ENCODE data around the gene CCSER2.

CCSER2 gene

DNA sequence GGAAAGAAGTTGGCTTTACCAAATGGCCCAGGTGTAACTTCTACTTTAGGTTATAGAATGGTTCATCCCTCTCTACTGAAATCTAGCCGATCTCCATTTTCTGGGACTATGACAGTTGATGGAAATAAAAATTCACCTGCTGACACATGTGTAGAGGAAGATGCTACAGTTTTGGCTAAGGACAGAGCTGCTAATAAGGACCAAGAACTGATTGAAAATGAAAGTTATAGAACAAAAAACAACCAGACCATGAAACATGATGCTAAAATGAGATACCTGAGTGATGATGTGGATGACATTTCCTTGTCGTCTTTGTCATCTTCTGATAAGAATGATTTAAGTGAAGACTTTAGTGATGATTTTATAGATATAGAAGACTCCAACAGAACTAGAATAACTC is 43.6 kb downstream of the CCSER2 start:
- no peak for DNase-seq (ENCODE audit: low read depth)
- TF ChIP-seq, protein P1, sequence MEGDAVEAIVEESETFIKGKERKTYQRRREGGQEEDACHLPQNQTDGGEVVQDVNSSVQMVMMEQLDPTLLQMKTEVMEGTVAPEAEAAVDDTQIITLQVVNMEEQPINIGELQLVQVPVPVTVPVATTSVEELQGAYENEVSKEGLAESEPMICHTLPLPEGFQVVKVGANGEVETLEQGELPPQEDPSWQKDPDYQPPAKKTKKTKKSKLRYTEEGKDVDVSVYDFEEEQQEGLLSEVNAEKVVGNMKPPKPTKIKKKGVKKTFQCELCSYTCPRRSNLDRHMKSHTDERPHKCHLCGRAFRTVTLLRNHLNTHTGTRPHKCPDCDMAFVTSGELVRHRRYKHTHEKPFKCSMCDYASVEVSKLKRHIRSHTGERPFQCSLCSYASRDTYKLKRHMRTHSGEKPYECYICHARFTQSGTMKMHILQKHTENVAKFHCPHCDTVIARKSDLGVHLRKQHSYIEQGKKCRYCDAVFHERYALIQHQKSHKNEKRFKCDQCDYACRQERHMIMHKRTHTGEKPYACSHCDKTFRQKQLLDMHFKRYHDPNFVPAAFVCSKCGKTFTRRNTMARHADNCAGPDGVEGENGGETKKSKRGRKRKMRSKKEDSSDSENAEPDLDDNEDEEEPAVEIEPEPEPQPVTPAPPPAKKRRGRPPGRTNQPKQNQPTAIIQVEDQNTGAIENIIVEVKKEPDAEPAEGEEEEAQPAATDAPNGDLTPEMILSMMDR (conservative IDR thresholded peaks at IDR 0.05; ENCODE audit: low read depth, low read length) = no peak
- no peak overlapping the region for H3K4me3 ChIP-seq (ENCODE audit: low read depth, low read length)

DNA sequence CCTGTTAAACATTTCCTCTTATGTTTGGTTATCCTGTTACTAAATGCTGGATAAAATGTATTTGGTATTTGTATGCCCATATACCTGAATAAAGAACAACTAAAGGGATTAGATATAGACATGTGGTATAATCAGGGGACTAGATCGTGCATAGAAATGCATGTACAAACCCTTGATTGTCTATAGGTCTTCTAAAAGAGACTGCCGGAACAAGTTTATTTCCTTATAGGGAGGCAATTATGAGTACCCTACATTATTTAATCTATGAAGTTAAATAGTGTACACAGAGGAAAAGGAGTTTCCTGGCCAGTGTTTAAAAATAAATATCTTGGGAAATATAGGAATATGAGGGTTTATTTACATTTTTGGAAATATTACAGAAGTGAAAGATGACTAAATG is 44.6 kb downstream of the CCSER2 start:
- TF ChIP-seq, protein P1 (conservative IDR thresholded peaks at IDR 0.05; ENCODE audit: low read depth, low read length) = no peak
- DNase-seq (ENCODE audit: low read depth) = no peak
- no peak overlapping the region for H3K4me3 ChIP-seq (ENCODE audit: low read depth, low read length)

DNA sequence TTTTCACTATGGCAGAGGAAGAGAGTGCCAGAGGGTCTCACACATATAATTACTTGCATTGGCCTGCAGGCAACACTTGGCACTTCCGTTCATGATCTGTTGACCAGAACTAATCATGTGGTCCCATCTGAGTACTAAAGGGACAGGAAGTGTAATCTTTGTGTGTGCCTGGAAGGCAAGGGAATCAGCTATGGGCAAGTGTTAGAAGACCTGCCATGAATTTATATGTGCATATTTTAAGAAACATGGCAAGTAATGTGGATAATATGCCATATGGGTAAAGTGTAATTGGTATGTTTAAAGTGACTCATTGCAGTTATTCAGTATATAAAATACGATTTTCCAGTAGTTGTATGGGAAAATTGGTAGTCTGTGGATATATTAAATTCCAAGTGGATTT is 46.1 kb downstream of the CCSER2 start:
- TF ChIP-seq, protein P1 (conservative IDR thresholded peaks at IDR 0.05; ENCODE audit: low read depth, low read length) = no peak
- no peak overlapping the region for H3K4me3 ChIP-seq (ENCODE audit: low read depth, low read length)
- DNase-seq (ENCODE audit: low read depth) = no peak

DNA sequence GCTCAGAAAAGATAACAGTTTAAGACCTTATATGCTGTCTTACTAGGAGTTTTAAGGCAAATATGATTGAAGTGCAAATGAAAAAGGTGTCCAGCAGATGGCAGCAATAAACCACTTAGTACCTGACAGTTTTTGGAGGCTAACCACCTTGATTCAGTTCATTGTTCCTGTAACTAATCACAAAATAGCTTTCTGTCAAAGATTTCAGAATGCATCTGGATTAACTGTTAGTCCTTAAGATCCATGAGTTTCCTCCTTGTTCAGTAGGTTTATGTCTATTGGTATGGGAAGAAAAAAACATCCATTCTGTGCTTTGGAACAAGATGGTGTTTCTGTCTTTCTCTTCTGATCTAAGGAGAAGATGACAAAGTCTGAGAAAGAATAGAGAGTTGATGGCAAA is 46.6 kb downstream of the CCSER2 start:
- DNase-seq (ENCODE audit: low read depth) = peak; percentile 82
- TF ChIP-seq, protein P1 (conservative IDR thresholded peaks at IDR 0.05; ENCODE audit: low read depth, low read length) = peak; percentile 71
- H3K4me3 ChIP-seq (ENCODE audit: low read depth, low read length) = no peak overlapping the region

DNA sequence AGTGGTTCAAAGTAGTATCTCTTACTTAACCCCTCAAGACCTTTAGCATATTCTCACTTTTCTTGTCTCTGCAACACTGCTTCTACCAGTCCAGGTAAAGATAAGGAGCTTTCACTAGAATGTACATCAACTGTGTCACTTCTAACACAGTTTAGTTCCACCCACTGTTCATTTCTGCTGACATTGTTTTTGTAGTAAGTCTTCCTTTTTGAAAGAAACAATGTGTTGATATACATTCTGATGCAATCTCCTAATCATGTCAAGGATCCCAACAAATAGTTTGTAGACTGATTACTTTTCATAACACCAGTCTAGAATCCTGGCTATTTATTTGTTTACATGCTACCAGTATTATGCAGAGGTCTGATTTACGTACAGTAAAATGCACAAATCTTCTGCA is 47.5 kb downstream of the CCSER2 start:
- no peak overlapping the region for H3K4me3 ChIP-seq (ENCODE audit: low read depth, low read length)
- TF ChIP-seq, protein P1 (conservative IDR thresholded peaks at IDR 0.05; ENCODE audit: low read depth, low read length) = no peak
- no peak for DNase-seq (ENCODE audit: low read depth)

DNA sequence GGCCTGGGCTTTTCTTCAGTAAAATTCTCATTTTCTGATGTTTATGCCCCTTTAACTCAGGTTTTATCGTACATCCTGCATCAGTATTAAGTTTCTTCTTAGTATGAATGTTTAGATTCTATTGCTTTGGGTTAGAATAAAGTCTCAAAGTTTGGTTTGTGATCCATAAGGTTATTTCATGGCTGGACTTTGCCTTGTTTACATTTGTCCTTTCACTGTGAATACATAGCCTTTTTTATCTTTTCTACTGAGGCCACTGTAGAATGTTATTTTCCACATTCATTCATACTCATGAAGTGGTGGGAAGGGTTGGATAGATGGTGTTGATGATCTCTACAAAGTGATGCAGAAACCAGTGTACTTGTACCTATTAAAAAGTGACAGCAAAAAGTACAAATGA is 59.8 kb downstream of the CCSER2 start:
- no peak overlapping the region for H3K4me3 ChIP-seq (ENCODE audit: low read depth, low read length)
- no peak for DNase-seq (ENCODE audit: low read depth)
- TF ChIP-seq, protein P1 (conservative IDR thresholded peaks at IDR 0.05; ENCODE audit: low read depth, low read length) = no peak

DNA sequence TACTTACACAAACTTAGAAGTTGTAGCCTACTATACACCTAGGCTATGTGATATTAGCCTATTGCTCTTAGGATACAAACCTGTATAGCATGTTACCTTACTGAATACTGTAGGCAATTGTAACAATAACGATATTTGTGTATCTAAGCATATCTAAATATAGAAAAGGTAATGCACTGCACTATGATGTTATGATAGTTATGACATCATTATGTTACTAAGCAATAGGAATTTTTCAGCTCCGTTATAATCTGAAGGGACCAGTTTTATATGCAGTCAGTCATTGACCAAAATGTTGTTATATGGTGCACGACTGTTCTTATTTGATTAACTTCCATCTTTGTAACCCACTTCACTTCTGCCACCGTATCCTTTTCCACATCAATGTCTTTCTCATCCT is 62.0 kb downstream of the CCSER2 start:
- TF ChIP-seq, protein P1 (conservative IDR thresholded peaks at IDR 0.05; ENCODE audit: low read depth, low read length) = no peak
- no peak for DNase-seq (ENCODE audit: low read depth)
- H3K4me3 ChIP-seq (ENCODE audit: low read depth, low read length) = no peak overlapping the region

Measured in choroid plexus epithelial cell (primary cell).